Fibroblast of mammary gland (primary cell): Measurements from ENCODE around the gene TNF.

Experiments
- DNase-seq: peaks from one replicate; pipeline ENCODE4 v3.0.0-alpha.2; 2010; ENCODE audit warnings: low read depth
- H3K4me3 ChIP-seq: 2 replicates; pipeline ENCODE4 v1.5.1; 2011; ENCODE audit warnings: low read depth, mild to moderate bottlenecking, low read length, moderate library complexity; ENCODE audit not compliant: control insufficient read depth
- TF ChIP-seq, protein P1 (sequence below): conservative IDR thresholded peaks from 2 replicates; pipeline ENCODE4 v1.5.1; 2011; ENCODE audit warnings: low read depth, low read length, inconsistent platforms; ENCODE audit not compliant: control insufficient read depth, insufficient read depth

The TNF gene

DNA sequence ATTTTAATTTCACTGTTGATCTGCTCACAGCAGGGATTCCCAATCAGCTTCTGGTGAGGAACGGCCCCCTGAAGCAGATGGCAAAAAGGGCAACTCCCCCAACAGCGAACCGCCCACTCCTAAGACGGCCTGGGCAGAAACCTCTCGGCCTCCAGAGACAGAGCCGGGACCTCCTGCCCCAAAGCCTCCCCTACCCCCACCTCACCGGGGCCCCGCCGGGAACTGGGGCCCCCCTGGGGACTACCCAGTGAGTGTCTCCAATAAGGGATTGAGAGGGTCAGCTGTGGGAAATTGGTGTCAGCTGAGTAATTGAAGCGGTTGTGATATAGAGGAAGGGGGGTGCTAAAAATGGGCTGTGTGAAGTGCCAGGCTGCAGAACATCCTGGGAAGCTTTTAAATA, 51.6 kb downstream of the TNF start:
- no peak for DNase-seq
- no peak overlapping the region for H3K4me3 ChIP-seq
- TF ChIP-seq, protein P1, sequence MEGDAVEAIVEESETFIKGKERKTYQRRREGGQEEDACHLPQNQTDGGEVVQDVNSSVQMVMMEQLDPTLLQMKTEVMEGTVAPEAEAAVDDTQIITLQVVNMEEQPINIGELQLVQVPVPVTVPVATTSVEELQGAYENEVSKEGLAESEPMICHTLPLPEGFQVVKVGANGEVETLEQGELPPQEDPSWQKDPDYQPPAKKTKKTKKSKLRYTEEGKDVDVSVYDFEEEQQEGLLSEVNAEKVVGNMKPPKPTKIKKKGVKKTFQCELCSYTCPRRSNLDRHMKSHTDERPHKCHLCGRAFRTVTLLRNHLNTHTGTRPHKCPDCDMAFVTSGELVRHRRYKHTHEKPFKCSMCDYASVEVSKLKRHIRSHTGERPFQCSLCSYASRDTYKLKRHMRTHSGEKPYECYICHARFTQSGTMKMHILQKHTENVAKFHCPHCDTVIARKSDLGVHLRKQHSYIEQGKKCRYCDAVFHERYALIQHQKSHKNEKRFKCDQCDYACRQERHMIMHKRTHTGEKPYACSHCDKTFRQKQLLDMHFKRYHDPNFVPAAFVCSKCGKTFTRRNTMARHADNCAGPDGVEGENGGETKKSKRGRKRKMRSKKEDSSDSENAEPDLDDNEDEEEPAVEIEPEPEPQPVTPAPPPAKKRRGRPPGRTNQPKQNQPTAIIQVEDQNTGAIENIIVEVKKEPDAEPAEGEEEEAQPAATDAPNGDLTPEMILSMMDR = no peak

DNA sequence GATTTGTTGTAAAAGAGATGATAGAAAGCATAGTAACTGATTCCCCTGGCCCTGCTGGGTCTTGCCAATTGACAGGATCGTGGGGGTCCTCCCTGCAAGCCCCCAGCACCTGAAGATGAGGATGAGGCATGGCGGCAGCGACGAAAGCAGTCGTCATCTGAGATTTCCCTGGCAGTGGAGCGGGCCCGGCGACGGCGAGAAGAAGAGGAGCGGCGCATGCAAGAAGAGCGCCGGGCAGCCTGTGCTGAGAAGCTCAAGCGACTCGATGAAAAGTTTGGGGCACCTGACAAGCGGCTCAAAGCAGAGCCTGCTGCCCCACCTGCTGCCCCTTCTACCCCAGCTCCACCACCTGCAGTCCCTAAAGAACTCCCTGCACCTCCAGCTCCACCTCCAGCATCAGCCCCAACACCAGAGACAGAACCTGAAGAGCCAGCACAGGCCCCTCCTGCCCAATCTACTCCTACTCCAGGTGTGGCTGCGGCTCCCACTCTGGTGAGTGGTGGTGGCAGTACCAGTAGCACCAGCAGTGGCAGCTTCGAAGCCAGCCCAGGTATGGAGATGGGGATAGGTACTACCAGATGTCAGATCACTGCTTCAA, 52.4 kb downstream of the TNF start:
- no peak overlapping the region for H3K4me3 ChIP-seq
- TF ChIP-seq, protein P1 = no peak
- no peak for DNase-seq
